NCI-H2171 treated with DMSO at 0.1 percent for 48 hours (cell line): Measurements from ENCODE around the gene TXNRD1.
A peak's percentile ranks its signal among the peaks of the same experiment; 100 is the strongest.

Experiments
- DNase-seq: peaks from one replicate; lab custom pipeline; 2025; lab: John Stamatoyannopoulos, UW

TXNRD1 gene

DNA sequence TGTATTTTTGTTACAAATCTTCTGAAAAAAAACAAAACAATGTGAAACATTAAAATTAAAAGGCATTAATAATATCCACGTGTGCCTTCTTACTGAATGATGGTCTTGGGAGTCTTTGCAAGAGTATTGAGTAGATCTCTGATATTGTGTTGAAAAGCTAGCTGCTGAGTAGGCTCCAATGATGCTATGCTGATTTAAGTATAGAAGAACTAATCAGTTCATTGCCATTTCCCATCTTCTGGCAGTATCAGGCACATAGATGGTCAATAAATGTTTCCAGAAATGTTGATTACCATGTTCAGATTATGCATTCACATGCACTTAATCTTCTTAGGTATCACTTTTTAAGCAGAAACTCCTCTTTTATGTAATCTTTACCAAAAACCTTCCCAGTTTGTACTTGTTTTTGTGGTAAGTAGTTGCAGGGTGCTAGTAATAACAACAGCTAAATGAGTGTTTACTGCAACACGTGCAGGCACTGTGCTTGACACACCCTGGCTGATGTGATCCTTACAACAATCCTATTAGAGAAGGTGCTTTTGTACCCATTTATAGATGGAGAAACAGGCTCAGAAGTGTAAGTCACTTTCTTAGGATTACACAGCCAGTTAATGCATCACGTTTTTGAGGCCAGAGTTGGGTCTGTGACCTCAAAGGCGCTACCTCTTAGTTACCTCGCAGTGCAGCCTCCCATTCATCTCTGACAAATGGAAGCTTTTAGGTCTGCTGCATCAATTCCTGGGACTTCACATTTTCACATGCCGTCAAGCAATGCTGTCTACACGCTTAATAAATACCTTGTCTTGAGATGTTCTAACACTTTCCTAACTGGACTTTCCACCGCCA is 134.9 kb downstream of the TXNRD1 start:
- no peak for DNase-seq

DNA sequence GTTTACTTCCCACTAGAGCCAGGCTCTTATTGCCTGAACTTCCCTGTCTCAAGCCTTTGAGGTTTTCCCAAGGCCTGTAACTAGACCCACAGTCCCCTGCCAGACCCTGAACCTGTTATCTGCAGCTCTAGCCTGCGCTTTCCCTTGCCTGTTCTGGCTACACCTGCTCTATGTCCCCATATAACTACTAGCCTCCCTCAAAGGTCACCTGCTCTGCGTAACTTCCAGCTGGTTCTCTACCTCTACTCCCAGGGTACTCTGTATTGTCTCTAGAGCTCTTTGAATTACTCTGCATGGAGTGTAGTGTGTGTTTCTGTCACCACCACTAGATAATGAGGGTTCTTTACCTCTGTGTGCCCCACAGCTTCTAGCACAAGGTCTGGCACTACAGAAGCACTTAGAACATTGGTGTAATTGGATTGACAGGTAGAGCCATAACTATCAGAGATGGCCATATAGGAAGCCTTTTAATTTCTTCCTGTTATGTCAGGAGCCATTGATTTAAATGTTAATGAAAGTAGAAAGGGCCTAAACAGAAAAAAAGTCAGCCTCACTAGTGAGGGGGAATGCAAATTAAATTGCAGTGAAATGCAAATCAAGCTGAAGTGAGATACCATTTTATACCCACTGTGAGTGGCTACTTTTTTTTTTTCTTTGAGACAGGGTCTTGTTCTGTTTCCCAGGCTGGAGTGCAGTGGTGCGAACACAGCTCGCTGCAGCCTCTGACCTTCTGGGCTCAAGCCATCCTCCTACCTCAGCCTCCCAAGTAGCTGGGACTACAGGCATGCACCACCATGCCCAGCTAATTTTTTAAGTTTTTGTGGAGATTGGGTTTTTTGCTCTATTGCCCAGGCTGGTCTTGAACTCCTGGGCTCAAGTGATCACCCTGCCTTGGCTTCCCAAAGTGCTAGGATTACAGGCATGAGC is 135.7 kb downstream of the TXNRD1 start:
- DNase-seq = no peak

DNA sequence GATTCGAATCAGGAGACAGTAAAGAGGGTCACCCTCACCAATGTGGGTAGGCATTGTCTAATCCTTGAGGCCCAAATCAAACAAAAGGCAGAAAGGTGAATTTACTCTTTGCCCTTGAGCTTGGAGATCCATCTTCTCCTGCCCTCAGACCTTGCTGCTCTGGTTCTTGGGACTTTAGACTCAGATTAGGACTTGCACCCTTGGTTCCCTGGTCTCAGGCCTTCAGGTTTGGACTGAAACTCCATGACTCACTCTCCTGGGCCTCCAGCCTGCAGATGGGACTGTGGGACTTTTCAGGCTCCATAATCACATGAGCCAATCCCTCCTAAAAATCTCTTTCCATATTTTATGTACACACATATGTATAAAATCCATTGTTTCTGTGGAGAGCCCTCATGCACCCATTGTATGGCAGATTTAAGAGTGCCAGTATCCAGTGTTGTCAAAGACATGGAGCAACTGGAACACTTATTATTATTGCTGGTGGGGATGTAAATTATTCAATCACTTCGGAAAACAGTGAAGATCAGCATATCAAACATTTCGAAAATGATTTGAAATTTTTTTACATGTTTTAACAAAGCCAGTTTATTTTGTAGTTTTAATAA is 136.6 kb downstream of the TXNRD1 start:
- no peak for DNase-seq

DNA sequence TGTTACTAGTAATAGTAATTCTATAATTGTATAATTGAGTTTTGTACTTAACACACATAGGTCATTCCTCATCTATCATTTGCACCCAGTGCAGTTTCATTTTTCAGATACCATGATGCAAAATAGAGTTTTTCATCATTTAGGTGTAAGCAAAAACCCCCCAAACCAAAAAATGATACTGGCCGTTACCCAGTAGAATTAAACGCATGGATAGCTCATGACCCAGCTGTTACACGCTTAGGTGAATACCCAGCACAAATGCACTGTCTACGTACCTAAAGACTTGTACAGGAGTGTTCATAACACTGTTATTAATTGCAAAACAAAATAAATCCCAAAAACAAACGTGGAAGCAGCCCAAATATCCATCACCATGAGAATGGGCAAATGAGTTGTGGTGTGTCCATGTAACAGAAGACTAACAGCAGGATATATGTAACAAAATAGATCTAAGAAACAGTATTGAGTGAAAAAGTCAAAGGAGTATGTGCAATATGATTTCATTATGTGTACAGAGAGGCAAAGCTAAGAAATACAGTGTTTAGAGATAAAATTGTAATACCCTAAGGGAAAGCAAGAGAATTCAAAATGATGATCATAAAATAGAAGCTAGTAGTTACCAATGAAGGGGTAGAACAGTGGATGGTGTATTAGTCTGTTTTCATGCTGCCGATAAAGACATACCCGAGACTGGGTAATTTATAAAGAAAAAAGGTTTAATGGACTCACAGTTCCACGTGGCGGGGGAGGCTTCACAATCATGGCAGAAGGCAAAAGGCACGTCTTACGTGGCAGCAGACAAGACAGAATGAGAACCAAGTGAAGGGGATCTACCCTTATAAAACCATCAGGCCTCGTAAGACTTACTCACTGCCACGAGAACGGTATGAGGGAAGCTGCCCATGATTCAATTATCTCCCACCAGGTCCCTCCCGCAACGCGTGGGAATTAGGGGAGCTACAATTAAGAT is 137.7 kb downstream of the TXNRD1 start:
- no peak for DNase-seq

DNA sequence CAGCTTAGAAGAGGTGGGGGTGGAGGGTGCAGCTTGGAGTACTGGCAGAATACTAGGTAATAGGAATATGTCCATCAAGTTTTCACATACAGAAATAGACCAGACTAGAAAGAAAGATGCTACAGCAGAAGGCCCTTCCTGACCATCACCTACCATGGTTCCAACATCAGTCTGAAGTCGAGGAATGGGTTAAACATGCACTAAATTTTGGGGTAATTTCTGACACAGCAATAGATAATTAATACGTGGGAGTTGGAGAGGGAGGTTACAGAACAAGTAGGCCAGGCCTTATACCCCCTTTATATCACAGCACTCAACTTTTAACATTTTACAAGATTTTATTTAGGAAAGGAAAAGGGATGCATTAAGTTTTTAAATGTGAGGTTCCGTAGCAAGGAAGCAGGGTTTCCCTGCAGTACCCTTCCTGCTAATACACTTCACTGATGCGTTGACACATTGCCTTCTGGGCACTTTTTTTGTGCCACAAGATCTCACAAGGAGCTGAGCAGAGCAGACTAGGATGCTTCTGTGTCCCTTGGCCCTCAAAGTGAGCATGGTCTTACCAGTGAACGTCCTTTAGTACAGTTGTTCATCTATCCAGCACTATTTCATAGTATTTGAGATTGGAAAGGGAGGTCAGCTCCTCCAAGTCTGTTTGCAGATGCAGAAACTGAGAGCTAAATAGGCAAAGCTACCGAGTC is 138.7 kb downstream of the TXNRD1 start:
- no peak for DNase-seq

DNA sequence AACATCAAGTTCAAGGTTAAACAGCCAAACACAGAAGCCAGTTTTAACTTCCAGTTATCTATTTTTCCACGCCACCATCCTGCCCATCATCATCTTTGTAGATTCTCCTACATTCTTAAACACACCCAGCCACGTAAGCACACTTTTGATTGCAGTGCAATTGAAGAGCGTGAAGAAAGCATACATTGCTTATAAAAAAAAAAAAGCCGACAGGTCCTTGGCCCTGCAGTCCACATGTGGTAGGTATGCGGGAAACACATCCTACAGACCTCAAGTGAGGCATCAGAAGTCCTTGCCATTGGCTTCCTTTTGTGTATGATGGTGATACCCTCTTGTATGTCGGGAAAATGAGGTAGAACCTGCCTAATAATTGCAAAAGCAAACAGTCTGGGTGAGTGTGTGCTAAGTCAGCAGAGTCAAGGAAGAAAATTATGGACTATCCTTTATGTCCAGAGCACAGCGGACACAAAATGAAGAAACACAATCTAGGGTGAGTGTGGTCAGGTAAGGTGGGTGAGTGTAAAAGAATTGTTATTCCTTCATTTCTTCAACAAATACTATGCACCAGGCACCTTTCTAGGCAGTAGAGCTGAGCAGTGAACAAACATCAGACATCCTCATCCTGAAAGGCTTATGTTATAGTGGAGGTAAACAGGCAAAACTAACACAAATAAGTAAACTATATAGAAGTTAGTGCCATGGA is 139.4 kb downstream of the TXNRD1 start:
- no peak for DNase-seq

DNA sequence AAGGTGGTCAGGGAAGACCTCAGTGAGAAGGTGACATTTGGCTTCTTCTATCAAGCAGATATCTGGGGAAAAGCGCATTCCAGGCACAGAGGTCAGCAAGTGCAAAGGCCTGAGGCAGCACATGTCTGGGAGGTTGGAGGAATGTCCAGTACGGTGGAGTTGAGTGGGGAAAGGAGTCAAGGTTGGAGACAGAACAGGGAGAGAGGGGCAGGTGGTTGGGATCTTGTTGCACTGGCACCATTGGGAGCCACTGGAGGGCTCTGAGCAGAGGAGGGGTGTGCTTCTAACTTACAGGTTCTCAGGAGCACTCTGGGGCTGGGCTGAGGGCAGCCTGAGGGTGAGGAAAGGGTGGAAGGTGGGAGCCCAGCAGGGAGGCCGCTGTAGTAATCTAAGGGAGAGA is 140.1 kb downstream of the TXNRD1 start:
- DNase-seq = no peak

DNA sequence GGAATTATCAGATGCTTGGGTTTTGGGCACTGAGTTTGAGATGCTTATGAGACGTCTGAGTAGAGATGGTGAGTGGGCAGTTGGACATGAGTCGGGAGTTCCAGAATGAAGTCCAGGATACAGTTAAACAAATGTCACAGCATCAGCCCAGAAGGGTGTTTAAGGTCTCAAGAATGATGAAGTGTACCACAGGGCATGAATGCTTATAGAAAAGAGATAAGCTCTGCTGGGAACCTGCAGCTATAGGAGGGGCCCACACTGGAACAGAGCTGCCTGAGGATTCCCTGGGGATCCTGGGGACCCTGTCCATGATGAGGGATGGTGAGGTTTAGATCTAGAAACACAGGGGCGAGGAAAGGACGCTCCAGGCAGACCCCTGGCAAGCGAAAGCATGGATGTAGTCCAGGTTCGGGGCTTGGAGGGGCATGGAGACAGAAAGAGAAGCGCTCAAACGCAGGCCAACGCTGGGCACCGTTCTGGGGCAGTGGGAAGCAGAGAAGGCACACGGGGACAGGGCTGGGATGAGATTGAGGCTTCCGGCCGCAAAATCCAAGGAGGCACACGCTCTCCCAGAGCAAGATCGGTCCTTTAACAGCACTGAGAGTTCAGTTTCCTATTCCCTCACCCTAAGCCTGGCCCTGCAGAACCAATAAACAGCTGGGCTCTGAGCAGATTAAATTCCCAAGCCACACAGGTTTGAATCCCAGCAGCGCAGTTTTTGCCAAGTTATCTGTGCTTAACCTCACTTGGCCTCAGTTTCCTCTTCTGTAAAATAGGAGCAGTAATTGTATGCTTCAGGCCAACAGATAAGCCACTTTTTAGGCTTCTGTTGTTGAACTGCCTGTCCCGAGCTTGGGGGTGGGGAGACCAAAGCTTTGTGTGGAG is 140.9 kb downstream of the TXNRD1 start:
- DNase-seq = no peak

DNA sequence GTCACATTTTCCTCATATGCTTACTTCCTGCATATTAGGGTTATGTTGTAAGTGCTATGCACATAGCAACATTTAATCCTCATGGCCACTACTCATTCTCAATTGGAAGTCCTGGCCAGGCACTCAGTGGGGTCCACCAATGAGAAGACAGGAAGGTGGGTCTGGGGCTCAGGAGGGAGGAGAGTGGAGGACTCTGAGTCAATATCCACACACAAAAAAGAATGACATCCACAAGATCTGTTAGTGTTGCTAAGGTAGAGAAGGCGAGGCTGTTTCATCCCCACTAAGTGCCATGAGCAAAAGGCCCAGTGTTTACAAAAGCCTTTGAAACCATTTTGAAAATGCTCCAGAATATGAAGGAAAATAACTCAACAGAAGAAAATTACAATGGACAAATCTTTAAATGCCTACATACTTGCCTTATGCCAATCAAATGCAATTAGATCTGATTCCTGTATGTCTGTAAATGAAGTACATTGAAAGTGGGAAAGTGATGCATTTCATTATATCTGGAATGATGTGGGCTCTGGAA is 141.9 kb downstream of the TXNRD1 start:
- DNase-seq = no peak

DNA sequence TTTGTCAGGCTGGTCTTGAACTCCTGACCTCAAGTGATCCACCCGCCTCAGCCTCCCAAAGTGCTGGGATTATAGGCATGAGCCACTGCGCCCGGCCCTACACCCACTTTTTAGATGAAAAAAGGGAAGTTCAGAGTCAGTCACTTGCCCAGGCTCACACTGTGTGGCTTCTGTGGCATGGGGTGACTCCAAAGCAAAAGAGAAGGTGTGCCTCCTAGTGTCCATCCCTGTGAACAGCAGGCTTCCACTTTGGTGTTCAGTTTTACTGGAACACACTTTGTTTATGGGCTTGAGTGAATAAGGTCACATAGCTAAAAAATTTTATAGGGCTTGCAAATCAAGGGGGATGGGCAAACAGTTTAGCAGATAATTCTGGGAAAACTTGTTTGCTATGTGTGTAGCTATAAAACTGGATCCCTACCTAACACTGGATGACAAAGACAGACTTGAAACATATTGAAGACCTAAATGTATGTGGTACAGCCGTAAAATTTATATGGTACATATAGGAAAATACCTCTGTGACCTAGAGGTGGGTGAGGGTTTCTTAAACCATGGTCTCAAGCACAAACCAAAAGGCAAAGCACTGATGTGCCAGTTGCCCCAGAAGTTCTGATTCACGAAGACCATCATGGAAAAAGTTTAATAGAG is 142.9 kb downstream of the TXNRD1 start:
- DNase-seq = peak; percentile 16

DNA sequence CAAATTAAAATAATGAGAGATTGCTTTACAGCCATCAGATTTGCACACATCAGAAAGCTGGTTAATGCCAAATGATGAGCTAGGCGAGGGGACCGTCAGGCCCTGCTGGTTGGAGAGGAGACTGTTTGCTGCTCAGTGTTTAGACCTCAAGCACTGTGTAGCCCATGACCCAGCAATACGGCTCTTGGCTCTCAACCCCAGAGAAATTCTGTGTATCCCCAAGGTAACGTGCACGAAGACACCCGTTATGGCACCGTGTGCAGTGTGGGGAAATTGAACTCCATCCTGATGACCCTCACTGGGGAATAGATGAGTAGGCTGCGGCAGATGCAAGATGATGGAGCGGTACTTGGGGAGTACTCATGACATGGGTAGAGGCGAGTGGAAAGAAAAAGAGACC is 143.6 kb downstream of the TXNRD1 start:
- DNase-seq = no peak

DNA sequence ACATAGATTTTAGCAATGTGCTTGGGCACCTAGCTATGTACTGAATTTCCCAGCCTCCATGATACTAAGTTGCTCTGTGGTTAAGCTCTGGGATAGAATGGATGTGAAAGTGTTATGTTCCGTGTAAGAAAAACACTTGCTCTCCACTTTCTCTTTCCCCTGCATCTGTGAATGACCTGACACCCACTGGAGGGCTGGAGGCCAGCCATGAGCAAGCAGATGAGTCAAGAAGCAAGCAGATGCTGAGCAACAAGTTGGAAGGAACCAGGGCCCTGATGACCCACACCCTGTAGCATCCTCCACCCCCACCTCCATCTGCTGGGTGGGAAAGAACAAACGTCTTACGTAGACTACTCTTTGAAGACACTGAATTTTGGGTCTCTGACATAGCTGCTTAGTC is 144.6 kb downstream of the TXNRD1 start:
- no peak for DNase-seq

DNA sequence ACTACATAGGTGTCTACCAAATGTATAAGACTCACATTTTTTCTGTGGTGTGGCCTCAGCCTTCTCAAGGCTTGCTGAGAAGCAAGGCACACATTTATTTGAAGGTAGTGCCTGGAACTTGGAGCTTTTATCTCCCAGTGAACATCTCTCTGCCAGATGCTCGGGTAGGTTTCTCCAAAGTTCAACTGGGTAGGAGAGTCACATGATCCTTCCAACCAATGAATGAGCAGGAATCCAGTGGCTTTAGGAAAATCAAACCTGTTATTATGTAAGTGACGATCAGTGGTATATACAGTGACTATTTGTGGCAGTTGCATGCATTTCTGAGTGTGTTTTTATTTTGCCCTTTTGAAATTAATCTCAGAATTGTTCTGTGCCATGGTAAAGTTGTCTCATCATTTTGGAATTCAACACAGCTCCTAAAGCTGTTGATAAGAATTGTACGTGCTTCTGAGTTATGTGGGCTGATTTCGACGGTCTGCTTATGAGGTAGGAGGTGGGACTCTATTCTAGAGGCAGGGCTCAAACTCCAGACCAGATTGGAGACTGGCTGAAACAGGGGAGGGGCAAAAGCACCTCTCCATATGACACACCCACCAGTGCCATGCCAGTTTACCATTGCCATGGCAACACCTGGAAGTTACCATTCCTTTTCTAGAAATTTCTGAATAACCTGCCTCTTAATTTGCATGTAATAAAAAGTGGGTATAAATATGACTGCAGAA is 145.6 kb downstream of the TXNRD1 start:
- DNase-seq = no peak

DNA sequence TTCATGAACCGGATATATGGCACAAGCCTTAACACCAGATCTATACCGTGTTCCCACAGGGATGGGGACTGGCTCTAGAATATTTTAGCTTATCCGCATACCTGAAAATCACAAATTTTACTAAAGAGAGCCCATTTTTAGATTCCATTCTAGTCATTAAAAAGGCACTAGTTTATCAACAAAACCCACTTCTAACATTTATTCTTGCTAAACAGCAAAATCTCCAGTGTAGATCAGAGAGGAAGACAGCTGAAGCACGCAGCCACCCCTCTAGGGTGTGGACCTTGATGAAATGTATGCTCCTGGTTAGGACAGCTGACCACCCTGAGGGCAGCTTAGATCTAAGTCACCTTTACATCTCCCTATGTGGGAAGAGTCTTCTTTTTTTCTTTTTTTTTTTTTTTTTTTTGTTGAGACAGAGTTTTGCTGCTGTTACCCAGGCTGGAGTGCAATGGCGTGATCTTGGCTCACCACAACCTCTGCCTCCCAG is 150.4 kb downstream of the TXNRD1 start:
- no peak for DNase-seq

DNA sequence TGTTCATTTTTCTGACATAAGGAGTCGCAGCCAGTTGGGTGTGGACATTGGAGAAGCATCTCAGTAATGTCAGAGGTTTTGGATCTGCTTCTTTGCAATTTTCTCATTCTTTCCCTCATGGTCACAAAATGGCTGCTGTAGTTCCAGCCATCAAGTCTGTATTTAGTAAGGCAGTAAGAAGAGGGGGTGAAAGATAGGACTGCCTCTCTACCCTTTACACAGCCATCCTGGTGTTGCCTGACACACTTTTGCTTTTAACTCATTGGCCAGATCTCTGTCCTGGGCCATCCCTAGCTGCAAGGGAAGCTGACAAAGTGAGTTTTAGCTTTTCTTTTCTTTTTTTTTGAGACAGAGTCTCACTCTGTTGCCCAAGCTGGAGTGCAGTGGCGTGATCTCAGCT is 154.1 kb downstream of the TXNRD1 start:
- DNase-seq = no peak

DNA sequence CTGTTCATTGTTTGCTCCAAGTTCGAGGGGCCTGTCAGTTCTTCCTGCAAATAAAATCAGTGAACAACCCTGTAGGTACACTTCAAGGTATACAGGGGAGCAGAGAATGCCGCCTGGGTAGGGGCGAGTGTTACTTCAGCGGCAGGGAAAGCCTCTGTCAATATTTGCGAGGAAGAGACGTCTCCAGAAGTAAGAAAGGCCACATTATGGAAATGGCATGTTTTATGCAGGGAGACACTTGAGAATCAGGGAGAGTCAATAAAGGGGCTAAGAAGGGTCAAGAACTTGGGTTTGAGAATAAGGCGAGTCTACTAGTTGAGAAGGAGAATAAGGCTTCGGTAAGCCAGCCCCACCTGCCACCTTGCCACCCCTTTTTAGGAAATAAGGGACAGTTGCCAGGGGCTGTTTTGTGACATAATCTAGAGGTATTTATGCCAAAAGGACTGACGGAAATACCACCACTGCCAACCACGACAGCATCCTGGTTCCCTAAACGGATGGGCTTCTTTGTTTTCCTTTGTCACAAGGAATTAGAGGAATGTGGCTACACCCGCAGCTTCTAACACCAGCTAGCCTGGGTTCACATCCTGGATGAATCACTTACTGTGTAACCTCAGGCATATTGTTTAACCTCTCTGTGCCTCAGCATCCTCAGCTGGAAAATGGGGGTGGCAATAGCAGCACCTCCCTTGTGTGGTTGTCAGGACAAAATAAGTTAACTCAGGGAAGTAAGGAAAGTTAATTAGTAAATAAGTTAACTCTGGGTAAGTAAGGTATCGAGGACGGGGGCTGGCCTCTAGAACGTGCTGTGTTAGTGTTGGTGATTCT is 155.7 kb downstream of the TXNRD1 start:
- DNase-seq = no peak
